HG03342 (cell line): ENCODE measurements around the gene KCNH2.

Experiments used
- ATAC-seq: cut with Tn5 transposase; IDR thresholded peaks from one replicate; pipeline ENCODE4 v1.9.1; 2021; ENCODE audit warnings: mild to moderate bottlenecking, moderate library complexity; ENCODE audit not compliant: unreplicated experiment

The KCNH2 gene

GRCh38 chr7:150961510-150962289 lies 16.4 kb downstream of the KCNH2 start:
- ATAC-seq, result no peak

- no peak for ATAC-seq
These were observed 18.1 kb downstream of the KCNH2 start for GRCh38 chr7:150959739-150960734.

- ATAC-seq, result no peak
These were observed 19.0 kb downstream of the KCNH2 start for GRCh38 chr7:150959081-150959480.

GRCh38 chr7:150958597-150958996 lies 19.5 kb downstream of the KCNH2 start:
- no peak for ATAC-seq

- ATAC-seq, result no peak
These were observed 20.0 kb downstream of the KCNH2 start for GRCh38 chr7:150958062-150958552.

- no peak for ATAC-seq
These were observed 20.7 kb downstream of the KCNH2 start for GRCh38 chr7:150957133-150958020.

GRCh38 chr7:150956395-150957132 lies 21.6 kb downstream of the KCNH2 start:
- no peak for ATAC-seq

- no peak for ATAC-seq
These were observed 22.4 kb downstream of the KCNH2 start for GRCh38 chr7:150955519-150956394.

- ATAC-seq, result no peak
These were observed 23.1 kb downstream of the KCNH2 start for GRCh38 chr7:150954986-150955518.

GRCh38 chr7:150954201-150954985 lies 23.7 kb downstream of the KCNH2 start:
- ATAC-seq, result no peak

GRCh38 chr7:150953061-150953997 lies 24.8 kb downstream of the KCNH2 start:
- no peak for ATAC-seq

- no peak for ATAC-seq
These were observed 25.6 kb downstream of the KCNH2 start for GRCh38 chr7:150952331-150953050.

GRCh38 chr7:150951521-150951920 lies 26.6 kb downstream of the KCNH2 start:
- ATAC-seq, result no peak

GRCh38 chr7:150951181-150951520 lies 27.0 kb downstream of the KCNH2 start:
- ATAC-seq, result no peak

GRCh38 chr7:150950496-150951180 lies 27.5 kb downstream of the KCNH2 start:
- ATAC-seq, result no peak
